Measurements from ENCODE around the gene COL24A1.

Gene COL24A1

GRCh38 chr1:86175756-86176155 is 19.2 kb upstream of the COL24A1 start:
- no peak for TF ChIP-seq ZNF274 (IDR thresholded peaks at IDR 0.05; ENCODE audit: low read depth, low read length)
- H3K4me3 ChIP-seq (ENCODE audit: low read length): no peak overlapping the region

GRCh38 chr1:86169625-86170024 is 13.1 kb upstream of the COL24A1 start:
- H3K4me3 ChIP-seq (ENCODE audit: low read length): no peak overlapping the region
- no peak for TF ChIP-seq ZNF274 (IDR thresholded peaks at IDR 0.05; ENCODE audit: low read depth, low read length)

DNA sequence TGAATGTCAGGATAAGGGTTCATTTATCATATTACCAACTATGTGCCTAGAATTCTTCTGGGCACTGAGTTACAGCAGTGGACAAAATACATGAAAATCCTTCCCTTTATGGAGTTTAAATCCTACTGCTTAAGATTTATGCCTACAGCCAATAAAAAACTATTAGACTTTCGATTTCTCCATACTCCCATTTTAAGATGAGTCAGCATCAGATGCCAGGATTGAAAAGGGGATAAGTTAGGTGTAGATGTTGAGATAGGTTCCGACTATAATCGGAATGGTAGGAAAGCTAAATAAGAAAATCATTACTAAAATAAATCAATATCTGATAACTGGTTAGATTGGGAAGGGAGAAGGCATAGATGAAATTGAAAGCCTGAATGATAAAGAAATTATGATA is 3.2 kb upstream of the COL24A1 start:
- no peak for TF ChIP-seq ZNF274 (IDR thresholded peaks at IDR 0.05; ENCODE audit: low read depth, low read length)
- no peak overlapping the region for H3K4me3 ChIP-seq (ENCODE audit: low read length)

- H3K4me3 ChIP-seq (ENCODE audit: low read length): no peak overlapping the region
- TF ChIP-seq ZNF274 (IDR thresholded peaks at IDR 0.05; ENCODE audit: low read depth, low read length): no peak
Measured at GRCh38 chr1:86155807-86156565, 586 bp downstream of the COL24A1 start.

- TF ChIP-seq ZNF274 (IDR thresholded peaks at IDR 0.05; ENCODE audit: low read depth, low read length): no peak
- no peak overlapping the region for H3K4me3 ChIP-seq (ENCODE audit: low read length)
Measured at GRCh38 chr1:86155051-86155806, 1.3 kb downstream of the COL24A1 start.

- TF ChIP-seq ZNF274 (IDR thresholded peaks at IDR 0.05; ENCODE audit: low read depth, low read length): no peak
- H3K4me3 ChIP-seq (ENCODE audit: low read length): no peak overlapping the region
Measured at GRCh38 chr1:86154571-86155050, 2.0 kb downstream of the COL24A1 start.

GRCh38 chr1:86153836-86154235 is 2.7 kb downstream of the COL24A1 start:
- no peak overlapping the region for H3K4me3 ChIP-seq (ENCODE audit: low read length)
- TF ChIP-seq ZNF274 (IDR thresholded peaks at IDR 0.05; ENCODE audit: low read depth, low read length): no peak

GRCh38 chr1:86152887-86153286 is 3.7 kb downstream of the COL24A1 start:
- no peak for TF ChIP-seq ZNF274 (IDR thresholded peaks at IDR 0.05; ENCODE audit: low read depth, low read length)

DNA sequence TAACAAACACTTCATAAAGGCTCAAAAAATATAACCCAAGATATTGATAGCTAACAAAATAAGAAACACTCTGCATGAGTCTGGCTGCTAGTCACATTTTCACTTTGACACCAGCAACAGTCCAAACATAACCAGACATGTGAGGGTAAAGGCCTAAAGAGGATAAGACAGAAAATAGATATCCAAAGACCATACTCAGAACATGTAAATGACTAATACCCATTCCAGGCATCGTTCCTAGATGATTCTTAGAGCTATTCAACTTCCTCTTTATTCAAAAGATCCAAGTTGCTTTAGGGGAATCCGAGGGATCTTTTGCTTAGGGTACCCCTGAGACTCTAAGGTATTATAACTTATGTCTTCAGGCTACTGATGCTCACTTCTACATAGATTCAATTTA is 5.1 kb downstream of the COL24A1 start:
- TF ChIP-seq ZNF274 (IDR thresholded peaks at IDR 0.05; ENCODE audit: low read depth, low read length): no peak

More at GRCh38 chr1:86152887-86153286, 3.7 kb downstream of the COL24A1 start:
- H3K4me3 ChIP-seq (ENCODE audit: low read length): no peak overlapping the region

GRCh38 chr1:86150553-86151055 is 6.0 kb downstream of the COL24A1 start:
- no peak for TF ChIP-seq ZNF274 (IDR thresholded peaks at IDR 0.05; ENCODE audit: low read depth, low read length)
- no peak overlapping the region for H3K4me3 ChIP-seq (ENCODE audit: low read length)

More for the DNA sequence above, 5.1 kb downstream of the COL24A1 start:
- no peak overlapping the region for H3K4me3 ChIP-seq (ENCODE audit: low read length)

DNA sequence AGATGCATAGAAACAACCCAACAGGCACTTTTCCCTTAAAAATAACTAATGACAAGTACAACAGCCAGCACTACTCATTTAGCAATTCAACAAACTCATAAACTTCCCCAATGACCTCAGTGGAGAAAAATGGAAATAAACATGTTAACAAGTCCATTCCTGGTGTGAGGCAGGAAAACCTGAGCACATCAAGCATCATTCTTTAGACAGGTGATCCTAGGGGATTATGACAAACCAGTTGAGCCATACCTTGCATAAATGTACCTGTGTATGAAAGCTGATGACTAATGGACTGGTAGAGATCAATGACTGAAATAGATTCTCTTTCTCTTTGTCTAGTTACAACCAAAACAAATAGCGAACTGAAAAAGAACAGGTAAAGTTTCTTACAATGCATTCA is 7.0 kb downstream of the COL24A1 start:
- H3K4me3 ChIP-seq (ENCODE audit: low read length): no peak overlapping the region
- TF ChIP-seq ZNF274 (IDR thresholded peaks at IDR 0.05; ENCODE audit: low read depth, low read length): no peak

DNA sequence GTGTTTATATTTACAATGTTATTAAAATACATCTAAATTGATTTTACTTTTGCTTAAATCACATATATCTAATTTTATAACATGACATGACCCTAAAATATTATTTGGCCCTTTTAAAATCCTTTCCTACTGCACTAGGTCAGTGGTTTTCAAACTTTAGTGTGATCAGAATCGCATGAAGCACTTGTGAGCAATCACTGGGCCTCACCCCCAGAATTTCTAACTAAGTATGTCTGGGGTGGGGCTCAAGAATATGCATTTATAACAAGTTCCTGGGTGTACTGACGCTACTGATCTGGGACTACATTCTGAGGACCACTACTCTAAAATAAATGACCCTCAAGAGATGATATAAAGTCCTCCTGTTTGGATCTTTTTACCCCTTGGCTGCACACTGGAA is 8.8 kb downstream of the COL24A1 start:
- no peak for TF ChIP-seq ZNF274 (IDR thresholded peaks at IDR 0.05; ENCODE audit: low read depth, low read length)
- H3K4me3 ChIP-seq (ENCODE audit: low read length): no peak overlapping the region

DNA sequence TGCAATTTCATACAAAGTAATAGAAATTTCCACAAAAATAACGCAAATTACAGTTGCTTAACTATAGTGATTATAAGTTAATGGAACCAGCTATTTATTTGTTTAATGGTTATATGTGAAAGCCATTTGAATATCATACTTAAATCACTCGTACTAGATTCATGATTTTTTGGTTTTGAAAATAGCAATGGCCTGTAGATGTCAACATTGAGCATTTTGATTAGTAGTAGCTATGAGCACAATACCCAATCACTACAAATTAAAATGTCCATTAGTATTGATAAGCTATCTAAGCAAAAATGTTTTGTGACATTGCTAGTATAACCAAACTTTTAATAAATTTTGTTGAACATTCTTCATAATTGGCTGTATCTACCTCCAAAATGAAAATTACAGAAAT is 10.0 kb downstream of the COL24A1 start:
- H3K4me3 ChIP-seq (ENCODE audit: low read length): no peak overlapping the region
- no peak for TF ChIP-seq ZNF274 (IDR thresholded peaks at IDR 0.05; ENCODE audit: low read depth, low read length)

GRCh38 chr1:86140281-86140880 is 16.2 kb downstream of the COL24A1 start:
- no peak overlapping the region for H3K4me3 ChIP-seq (ENCODE audit: low read length)
- TF ChIP-seq ZNF274 (IDR thresholded peaks at IDR 0.05; ENCODE audit: low read depth, low read length): no peak

All from GM08714 (cell line).